Stimulated activated memory B cell treated with anti-CD40 and anti-IgM and Interleukin-4, amounts not matched to agents 10 μg/mL and 1 μg/mL and 100 μg/mL, for 72 hours (primary cell): Measurements from ENCODE around the gene USF1.

Experiments used
- ATAC-seq: fragments of 150-1000 bp; cut with Tn5 transposase; 2 replicates; pipeline ENCODE4 v1.10.0; 2021
- H3K27ac Mint-ChIP-seq: one replicate; pipeline ENCODE4 v1.8.0; 2022; ENCODE audit warnings: mild to moderate bottlenecking, mixed read lengths
- H3K27me3 Mint-ChIP-seq: one replicate; pipeline ENCODE4 v1.8.0; 2022; ENCODE audit warnings: mixed read lengths
- H3K36me3 Mint-ChIP-seq: one replicate; pipeline ENCODE4 v1.8.0; 2022; ENCODE audit warnings: mixed read lengths
- H3K4me1 Mint-ChIP-seq: one replicate; pipeline ENCODE4 v1.8.0; 2022; ENCODE audit warnings: mixed read lengths
- H3K4me3 Mint-ChIP-seq: one replicate; pipeline ENCODE4 v1.8.0; 2022; ENCODE audit warnings: mild to moderate bottlenecking, moderate library complexity, mixed read lengths
- H3K9me3 Mint-ChIP-seq: one replicate; pipeline ENCODE4 v1.8.0; 2022; ENCODE audit warnings: mixed read lengths

Gene USF1, protein sequence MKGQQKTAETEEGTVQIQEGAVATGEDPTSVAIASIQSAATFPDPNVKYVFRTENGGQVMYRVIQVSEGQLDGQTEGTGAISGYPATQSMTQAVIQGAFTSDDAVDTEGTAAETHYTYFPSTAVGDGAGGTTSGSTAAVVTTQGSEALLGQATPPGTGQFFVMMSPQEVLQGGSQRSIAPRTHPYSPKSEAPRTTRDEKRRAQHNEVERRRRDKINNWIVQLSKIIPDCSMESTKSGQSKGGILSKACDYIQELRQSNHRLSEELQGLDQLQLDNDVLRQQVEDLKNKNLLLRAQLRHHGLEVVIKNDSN

DNA sequence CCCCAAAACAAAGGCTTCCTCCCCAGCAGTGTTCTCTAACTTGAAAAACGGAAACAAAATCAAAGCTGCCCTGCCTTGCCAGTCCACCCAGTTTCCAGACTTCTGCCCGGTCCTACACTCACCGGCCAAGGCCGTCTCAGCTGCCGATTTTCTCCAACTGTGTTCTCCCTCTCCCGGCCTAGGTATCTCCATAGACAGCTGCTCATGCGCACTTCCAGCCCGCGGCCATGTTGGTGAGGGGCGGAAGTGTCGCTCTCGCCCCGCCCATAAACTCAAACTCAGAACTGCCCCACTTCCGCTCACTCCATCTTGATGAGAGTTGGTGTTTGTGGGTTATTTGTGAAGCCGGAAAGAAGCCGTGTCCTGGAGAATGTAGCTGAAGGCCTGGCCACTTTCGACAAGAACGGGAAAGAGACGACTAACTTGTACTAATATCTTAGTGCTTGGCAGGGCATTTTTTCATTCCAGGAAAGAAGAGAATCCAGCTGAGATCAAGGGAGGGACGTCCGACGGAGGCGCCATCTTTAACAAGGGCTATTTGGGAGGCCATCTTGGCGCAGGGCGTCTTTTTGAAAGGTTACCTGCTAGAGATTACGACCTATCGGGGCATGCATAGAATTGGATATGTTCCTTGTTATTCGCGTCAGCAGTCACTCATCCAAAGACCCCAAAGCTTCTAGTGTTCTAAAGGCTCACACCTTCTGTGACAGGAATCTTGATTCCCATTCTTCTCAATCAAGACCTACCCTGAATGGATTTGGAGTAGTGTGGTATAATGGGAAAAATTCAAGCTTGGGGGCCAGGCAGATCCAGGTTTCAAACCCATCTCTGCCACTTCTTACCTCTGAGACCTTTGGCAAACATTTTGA is at the start of gene USF1:
TSS of gene USF1 (minus strand) at position 242 of the 869 bp plus-strand sequence. CDS start 2,702 bp downstream, outside the sequence.
- Mint-ChIP-seq H3K9me3 (no peaks in the 10 kb centered on the region), H3K27me3 (no peaks in the 10 kb centered on the region), H3K36me3 (peaks cover 48% of the 10 kb centered on the region), H3K4me1 (peaks cover 58% of the 10 kb centered on the region), H3K4me3 (peak within 1 kb of the TSS; percentile 98), H3K27ac (peak within 1 kb of the TSS; percentile 95)
- peak; percentile 89 for ATAC-seq

DNA sequence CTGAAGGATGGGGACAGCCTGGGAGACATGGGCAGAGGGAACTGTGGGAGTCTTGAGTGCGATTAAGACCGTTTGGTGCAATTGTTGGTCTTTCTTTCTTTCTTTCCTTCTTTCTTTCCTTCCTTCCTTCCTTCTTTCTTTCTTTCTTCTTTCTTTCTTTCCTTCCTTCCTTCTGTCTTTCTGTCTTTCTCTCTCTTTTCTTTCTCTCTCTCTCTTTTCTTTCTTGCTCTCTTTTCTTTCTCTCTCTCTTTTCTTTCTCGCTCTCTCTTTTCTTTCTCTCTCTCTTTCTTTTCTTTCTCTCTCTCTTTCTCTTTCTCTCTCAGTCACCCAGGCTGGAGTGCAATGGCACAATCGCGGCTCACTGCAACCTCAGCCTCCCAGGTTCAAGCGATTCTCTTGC is 49.5 kb upstream of the USF1 start:
- peaks cover 53% of the 10 kb centered on the region for H3K4me1 Mint-ChIP-seq
- H3K36me3 Mint-ChIP-seq = no peaks in the 10 kb centered on the region
- H3K4me3 Mint-ChIP-seq = no peak overlapping the region
- peak overlapping the region; percentile 85 for H3K27ac Mint-ChIP-seq
- ATAC-seq = no peak
- H3K27me3 Mint-ChIP-seq = no peaks in the 10 kb centered on the region
- no peaks in the 10 kb centered on the region for H3K9me3 Mint-ChIP-seq

DNA sequence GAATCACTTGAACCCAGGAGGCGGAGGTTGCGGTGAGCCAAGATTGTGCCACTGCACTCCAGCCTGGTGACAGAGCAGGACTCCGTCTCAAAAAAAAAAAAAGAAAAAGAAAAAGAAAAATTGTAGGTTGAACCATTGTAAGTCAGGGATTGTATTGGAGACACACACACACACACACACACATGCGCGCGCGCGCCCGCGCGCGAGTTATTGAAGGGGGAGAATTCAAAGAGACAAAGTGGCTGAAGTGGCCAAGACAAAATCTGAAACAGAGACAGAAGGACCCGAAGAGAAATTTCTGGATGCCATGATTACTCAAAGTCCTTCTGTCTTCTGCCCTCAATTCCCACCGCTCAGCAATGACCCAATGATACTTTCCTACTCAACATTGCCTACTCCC is 48.7 kb upstream of the USF1 start:
- ATAC-seq = no peak
- Mint-ChIP-seq H3K27ac (peak overlapping the region; percentile 85), H3K9me3 (no peaks in the 10 kb centered on the region), H3K36me3 (no peaks in the 10 kb centered on the region), H3K27me3 (no peaks in the 10 kb centered on the region), H3K4me3 (no peak overlapping the region), H3K4me1 (peaks cover 53% of the 10 kb centered on the region)

DNA sequence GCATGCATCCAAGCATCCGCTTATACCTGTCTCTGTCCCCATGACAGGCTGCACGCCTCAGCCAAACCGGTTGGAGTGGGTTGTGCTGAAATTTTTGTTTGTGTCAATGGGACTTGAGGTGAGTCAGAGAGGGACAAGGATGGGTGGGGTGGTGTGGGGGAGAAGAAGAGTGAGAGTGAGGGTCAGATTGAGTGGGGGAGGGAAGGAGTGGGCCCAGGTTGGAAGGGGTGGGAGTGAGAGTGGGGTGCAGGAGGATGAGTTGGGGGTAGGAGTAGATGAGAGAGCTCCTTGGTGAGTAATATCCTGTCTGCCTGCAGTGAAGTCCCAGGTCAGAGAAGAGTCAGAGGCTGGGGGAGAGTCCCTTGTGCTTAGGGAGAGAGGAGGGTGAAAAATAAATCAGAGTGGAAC is 46.8 kb upstream of the USF1 start:
- Mint-ChIP-seq H3K9me3 (no peaks in the 10 kb centered on the region), H3K4me1 (peaks cover 38% of the 10 kb centered on the region), H3K27me3 (no peaks in the 10 kb centered on the region), H3K36me3 (no peaks in the 10 kb centered on the region), H3K27ac (no peak overlapping the region), H3K4me3 (no peak overlapping the region)
- no peak for ATAC-seq

DNA sequence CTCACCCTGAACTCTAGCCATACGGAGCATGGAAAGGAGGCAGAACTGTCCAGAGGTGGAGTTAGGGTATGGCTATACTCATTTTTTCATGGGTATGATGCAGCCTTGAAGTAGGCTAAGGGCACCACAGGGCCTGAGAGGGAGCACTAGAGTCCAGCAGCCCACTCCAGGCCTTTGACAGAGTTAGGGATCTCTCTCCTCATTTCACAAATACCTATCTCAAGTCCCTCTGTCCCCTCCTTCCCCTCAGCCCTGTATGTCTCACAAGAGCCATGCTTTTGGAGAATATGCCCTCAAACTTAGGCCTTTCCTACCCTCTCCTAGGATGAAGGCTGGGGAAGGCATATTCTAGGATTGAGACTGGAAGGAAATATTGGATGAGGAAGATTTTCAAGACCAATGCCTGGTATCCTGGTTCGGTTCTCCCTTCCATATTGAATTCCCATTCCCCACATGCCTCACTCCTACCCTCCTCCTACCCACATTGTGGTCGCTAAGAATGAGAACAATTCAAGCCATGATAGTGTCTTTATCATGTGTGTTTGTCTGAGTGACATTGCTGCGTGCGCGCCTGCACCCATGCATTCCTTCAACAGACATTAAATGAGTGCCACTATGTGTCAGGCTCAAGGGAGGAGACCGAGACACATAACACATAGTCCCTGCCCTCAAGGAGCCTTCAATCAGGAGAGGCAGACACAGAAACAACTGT is 46.2 kb upstream of the USF1 start:
- Mint-ChIP-seq H3K4me3 (no peak overlapping the region), H3K27me3 (no peaks in the 10 kb centered on the region), H3K4me1 (peaks cover 31% of the 10 kb centered on the region), H3K36me3 (no peaks in the 10 kb centered on the region), H3K9me3 (no peaks in the 10 kb centered on the region), H3K27ac (no peak overlapping the region)
- no peak for ATAC-seq

DNA sequence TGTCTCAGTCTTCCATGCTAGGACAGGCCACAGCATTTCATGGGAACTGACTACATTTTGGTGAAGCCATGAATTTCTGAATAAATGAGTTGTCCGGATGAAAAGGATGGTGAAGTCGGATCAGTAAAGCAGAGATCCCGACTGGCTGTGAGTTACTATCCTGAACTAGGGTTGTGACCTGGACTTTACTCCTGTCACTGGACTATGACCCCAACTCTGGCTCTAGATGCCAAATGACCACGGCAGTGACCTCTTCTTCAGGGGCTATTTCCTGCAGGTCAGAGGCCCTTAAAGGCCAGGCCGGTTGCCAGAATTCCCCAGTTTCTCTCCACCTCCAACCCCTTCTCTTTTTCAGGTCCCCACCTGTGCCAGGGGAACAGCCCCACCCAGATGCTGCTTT is 45.3 kb upstream of the USF1 start:
- Mint-ChIP-seq H3K4me1 (peaks cover 22% of the 10 kb centered on the region), H3K27ac (no peak overlapping the region), H3K9me3 (no peaks in the 10 kb centered on the region), H3K27me3 (peaks cover 4% of the 10 kb centered on the region), H3K36me3 (no peaks in the 10 kb centered on the region), H3K4me3 (no peak overlapping the region)
- no peak for ATAC-seq

DNA sequence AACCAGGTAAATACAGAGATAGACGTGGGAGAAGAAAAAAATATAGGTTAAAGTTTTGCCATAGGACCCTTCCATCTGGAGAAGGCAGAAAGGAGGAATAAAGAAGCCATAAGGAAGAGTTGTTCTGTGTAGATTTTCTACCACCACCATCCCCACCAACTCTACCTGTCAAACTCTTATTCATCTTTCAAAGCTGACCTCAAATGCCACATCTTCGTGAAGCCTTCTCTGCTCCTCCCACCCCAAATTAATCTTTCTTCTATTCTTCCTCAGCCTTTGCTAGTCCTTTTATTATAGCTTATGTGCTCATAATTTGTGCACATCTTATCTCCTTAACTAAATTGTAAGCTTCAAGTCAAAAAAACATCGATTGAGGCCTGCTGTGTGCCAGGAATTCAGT is 44.8 kb upstream of the USF1 start:
- Mint-ChIP-seq H3K27ac (no peak overlapping the region), H3K27me3 (peaks cover 8% of the 10 kb centered on the region), H3K9me3 (no peaks in the 10 kb centered on the region), H3K4me3 (no peak overlapping the region), H3K4me1 (peaks cover 18% of the 10 kb centered on the region), H3K36me3 (no peaks in the 10 kb centered on the region)
- ATAC-seq = no peak

DNA sequence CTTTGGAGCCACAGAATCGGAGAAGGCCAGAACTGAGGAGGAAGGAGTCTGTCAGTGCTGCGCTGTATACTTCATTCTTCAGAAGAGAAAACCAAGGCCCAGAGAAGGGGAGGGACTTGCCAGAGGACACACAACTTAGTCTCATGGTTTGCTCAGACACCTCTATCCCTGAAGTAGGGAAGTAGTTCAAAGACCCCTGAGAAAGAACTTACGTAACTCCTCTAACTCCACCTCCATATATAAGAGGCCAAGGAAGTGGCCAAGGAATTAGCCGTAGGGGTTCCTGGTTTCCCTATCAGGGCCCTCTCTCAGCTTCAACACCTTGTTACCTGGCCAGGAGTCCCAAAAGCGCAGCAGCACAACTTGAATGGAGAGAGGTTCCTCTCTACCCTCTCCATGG is 44.2 kb upstream of the USF1 start:
- H3K36me3 Mint-ChIP-seq = no peaks in the 10 kb centered on the region
- peaks cover 11% of the 10 kb centered on the region for H3K4me1 Mint-ChIP-seq
- no peak overlapping the region for H3K4me3 Mint-ChIP-seq
- no peaks in the 10 kb centered on the region for H3K9me3 Mint-ChIP-seq
- H3K27me3 Mint-ChIP-seq = peaks cover 10% of the 10 kb centered on the region
- H3K27ac Mint-ChIP-seq = no peak overlapping the region
- no peak for ATAC-seq

DNA sequence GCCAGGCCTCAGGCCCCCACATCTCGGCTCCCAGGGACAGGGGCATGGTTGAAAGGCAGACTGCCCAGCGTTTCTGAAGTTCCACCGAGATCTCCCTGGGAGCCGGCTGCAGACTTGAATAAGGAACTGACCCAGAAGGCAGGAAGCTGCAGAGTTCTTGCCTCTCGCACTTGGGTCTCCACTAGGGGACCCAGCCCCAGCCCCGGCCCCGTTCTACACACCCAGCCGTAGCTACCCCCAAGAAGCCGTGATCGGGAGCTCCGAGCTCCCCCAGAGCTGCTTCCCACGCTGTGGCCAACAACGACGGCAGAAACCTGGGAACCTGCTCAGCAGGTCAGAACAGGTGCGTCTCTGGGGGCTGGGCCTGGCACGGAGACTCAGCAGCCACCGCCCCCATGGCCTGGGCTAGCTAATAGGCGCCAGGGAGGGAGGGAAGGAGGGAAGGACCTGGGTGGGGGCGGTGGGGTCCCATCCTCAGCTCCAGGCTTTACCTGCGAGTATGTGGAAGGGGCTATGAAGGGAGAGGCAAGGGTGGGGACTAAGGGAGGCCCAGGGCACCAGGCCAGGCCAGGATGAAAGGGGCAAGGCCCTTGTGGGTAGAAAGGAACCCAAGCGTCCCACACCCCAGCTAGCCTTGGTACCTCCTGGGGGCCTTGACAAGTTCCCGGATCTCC is 43.6 kb upstream of the USF1 start, which contains the start of gene NECTIN4:
TSS of gene NECTIN4 (minus strand) at position 308 of the 674 bp plus-strand sequence. CDS start at position 46, 262 bp downstream.
- Mint-ChIP-seq H3K4me1 (peaks cover 8% of the 10 kb centered on the region), H3K27ac (no peak within 1 kb of the TSS), H3K4me3 (no peak within 1 kb of the TSS), H3K36me3 (no peaks in the 10 kb centered on the region), H3K9me3 (no peaks in the 10 kb centered on the region), H3K27me3 (peaks cover 10% of the 10 kb centered on the region)
- no peak for ATAC-seq

DNA sequence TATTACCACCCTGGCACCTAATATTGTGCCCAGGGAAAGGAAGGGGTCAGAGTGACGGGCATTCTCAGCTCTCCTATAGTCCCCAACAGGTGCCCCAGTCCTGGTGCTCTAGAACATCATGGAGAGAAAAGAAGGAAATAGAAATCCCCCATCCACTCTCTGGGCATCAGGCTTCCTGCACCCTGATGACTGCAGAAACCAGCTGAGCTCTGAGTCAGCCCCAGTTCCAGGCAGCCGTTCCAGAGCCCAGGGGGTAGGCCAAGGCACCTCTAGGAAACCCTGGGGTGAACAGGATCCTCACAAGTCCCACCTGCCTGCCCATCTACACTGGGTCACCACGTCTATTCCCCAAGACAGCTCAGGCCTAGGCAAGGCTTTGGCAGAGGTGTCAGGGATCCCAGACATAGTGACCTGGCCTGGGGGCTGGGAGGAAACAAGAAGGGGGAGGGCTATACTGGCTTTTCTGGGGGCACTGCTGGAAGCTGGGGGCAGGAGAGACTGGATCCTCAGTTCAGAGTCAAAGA is 42.9 kb upstream of the USF1 start:
- no peaks in the 10 kb centered on the region for H3K9me3 Mint-ChIP-seq
- no peak overlapping the region for H3K27ac Mint-ChIP-seq
- ATAC-seq = no peak
- H3K4me3 Mint-ChIP-seq = no peak overlapping the region
- no peaks in the 10 kb centered on the region for H3K36me3 Mint-ChIP-seq
- H3K4me1 Mint-ChIP-seq = peaks cover 8% of the 10 kb centered on the region
- peaks cover 10% of the 10 kb centered on the region for H3K27me3 Mint-ChIP-seq

DNA sequence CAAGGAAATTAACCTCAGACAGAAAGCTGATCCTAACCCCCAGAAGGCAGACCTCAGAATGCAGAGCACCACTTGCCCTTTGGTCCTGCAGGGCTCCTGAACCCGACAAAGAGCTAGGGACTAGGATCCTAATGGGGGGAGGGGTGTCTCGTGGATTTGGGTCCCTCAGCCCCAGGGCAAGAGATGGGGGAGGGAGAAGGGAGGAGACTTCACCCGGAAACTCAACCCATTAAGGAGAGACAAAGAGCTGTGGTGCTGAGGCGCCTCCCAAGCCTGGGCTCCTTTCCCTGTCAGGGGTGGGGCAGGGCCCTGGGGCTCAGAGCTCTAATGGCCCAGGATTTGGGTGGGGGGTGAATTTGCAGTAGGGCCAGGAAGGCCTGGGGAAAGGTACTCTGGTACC is 40.7 kb upstream of the USF1 start:
- H3K4me3 Mint-ChIP-seq = no peak overlapping the region
- no peak overlapping the region for H3K27ac Mint-ChIP-seq
- H3K36me3 Mint-ChIP-seq = no peaks in the 10 kb centered on the region
- no peaks in the 10 kb centered on the region for H3K9me3 Mint-ChIP-seq
- peaks cover 10% of the 10 kb centered on the region for H3K27me3 Mint-ChIP-seq
- ATAC-seq = peak; percentile 7
- no peaks in the 10 kb centered on the region for H3K4me1 Mint-ChIP-seq

DNA sequence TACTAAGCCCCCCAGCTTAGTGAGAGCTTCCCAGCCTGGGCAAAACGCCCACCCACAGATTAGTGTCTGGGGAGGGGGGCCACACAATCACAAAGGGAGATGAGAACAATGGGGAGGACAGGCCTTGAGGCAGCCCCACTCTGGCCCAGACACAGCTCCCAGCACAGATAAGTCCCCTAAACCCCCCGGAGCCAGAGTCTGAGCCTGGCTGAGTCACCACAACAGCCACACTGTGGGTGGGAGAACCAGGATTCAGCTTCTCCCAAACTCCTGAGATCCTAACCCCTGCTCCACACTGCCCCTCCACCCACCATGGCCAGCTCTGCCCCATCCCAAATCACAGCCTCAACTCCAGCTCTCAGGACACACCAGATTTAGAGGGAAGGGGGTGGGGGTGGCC is 39.4 kb upstream of the USF1 start:
- no peak for ATAC-seq
- peaks cover 10% of the 10 kb centered on the region for H3K27me3 Mint-ChIP-seq

DNA sequence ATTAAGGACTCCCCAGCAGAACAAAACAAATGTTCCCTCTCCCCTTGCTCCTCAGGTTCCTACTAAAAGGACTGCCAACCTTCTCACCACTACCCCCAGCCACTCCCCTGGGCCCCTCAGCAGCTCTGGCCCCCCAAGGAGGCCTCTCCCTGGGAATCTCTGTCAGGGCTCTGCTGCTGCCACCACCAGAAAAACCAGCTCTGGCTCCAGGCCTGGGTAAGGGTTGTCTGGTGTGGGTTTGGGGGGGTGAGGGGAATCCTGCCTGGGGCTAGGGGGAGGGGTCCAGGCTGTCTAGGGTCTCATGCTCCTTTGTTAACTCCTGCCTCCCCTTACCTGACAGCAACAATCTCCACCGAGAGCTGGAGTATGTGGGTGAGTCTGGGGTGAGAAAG is 38.8 kb upstream of the USF1 start:
- ATAC-seq = no peak
- H3K27ac Mint-ChIP-seq = no peak overlapping the region
- no peak overlapping the region for H3K4me3 Mint-ChIP-seq
- peaks cover 10% of the 10 kb centered on the region for H3K27me3 Mint-ChIP-seq
- no peaks in the 10 kb centered on the region for H3K4me1 Mint-ChIP-seq
- no peaks in the 10 kb centered on the region for H3K9me3 Mint-ChIP-seq
- no peaks in the 10 kb centered on the region for H3K36me3 Mint-ChIP-seq

More for the DNA sequence above, 39.4 kb upstream of the USF1 start:
- Mint-ChIP-seq H3K36me3 (no peaks in the 10 kb centered on the region), H3K27ac (no peak overlapping the region), H3K4me3 (no peak overlapping the region), H3K4me1 (no peaks in the 10 kb centered on the region), H3K9me3 (no peaks in the 10 kb centered on the region)

DNA sequence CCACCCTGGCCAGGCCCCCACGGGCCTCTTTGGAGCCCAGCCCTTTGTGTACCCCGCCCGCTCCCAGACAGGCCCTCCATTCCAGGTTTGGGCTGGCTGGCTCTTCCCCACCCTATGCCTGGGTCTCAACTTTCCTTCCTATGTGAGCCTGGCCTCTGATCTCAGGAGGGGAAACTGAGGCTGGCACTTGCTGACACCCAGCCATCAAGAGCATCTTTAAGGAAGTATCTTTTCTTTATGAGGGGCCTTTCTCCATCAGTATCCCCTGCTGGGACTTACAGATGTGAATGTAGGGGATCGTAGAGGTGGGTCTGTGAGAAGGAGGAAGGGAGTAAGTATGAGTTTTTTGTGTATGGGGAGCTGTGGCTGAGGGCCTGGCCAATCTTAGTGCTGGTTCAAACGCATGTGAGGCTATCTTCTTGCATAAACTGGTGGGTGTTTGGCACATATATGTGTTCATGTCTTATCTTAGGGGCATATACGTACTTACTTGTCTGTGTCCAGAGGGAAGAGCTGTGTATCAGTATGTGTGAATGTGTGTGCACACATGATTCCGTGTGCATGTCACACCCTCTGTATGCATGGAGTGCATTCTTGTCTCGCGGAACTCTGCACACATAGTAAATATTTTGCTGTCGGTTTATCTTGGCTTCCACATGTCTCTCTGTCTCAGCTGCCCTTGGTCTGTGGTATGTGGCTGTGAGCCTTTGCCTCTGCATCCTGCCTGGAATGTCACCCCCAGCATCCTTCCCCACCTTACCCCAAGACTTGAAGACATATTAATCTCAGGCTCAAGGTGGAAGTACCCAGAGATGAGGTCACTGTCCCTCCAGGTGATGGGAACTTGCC is 38.2 kb upstream of the USF1 start:
- no peaks in the 10 kb centered on the region for H3K4me1 Mint-ChIP-seq
- no peak overlapping the region for H3K4me3 Mint-ChIP-seq
- H3K9me3 Mint-ChIP-seq = no peaks in the 10 kb centered on the region

More for the DNA sequence above, 38.2 kb upstream of the USF1 start:
- Mint-ChIP-seq H3K27me3 (peaks cover 10% of the 10 kb centered on the region), H3K27ac (no peak overlapping the region), H3K36me3 (no peaks in the 10 kb centered on the region)
- ATAC-seq = no peak
